T-cell (primary cell): ENCODE results near the gene NCCRP1. TPM values are rescaled to one million over a fixed set of nuclear protein-coding genes. Genes with fewer than 3 reads are reported as not detected.
"Not testable (repeated sequence)": the region's sequence is repeated elsewhere in the genome, so short reads cannot be mapped to it uniquely, and the experiment has no call there.

Source experiments
- ATAC-seq, 4 experiments: fragments of 200-7000 bp in 3 of 4; fragments of 150-1000 bp in 1 of 4; cut with Tn5 transposase; replicated peaks in 1 of 4; 1 replicate in 3 of 4; 2 replicates in 1 of 4; pipeline ENCODE4 v1.10.0; 2021; ENCODE audit warnings: moderate library complexity in 3 of 4, mild to moderate bottlenecking in 2 of 4, moderate number of reproducible peaks in 1 of 4
- CTCF ChIA-PET, 2 donors: fragments of 300-600 bp; sonication (Branson Sonifier 250); formaldehyde crosslinking; loops; one replicate each; lab custom pipeline; 2022; ENCODE audit warnings: antibody characterized with exemption in 2 of 2; lab: Charles Lee
- POLR2A ChIA-PET, 2 donors: fragments of 300-600 bp; sonication (Branson Sonifier 250); formaldehyde crosslinking; loops; one replicate each; lab custom pipeline; 2022; ENCODE audit warnings: antibody characterized with exemption in 2 of 2; lab: Charles Lee
- DNase-seq, 35 experiments: peaks; one replicate each; pipeline versions ENCODE4 v3.0.0 to v3.0.0-alpha.2; 2013 to 2023
- H3K27ac ChIP-seq: one replicate; pipeline ENCODE4 v1.5.1; 2013; ENCODE audit warnings: low read length
- H3K27me3 ChIP-seq, 2 experiments: replicated peaks in 1 of 2; 1 replicate in 1 of 2; 2 replicates in 1 of 2; pipeline versions ENCODE4 v1.6.1 to v1.7.0; 2013; ENCODE audit warnings: low read length in 1 of 2, mixed read lengths in 1 of 2; ENCODE audit not compliant: control insufficient read depth in 2 of 2, insufficient read depth in 2 of 2; ENCODE audit errors: extremely low read depth in 1 of 2
- H3K36me3 ChIP-seq, 2 donors: 1 replicate in 1 of 2; 2 replicates in 1 of 2; pipeline versions ENCODE4 v1.6.1 to v1.7.0; 2013; ENCODE audit warnings: low read length in 1 of 2; ENCODE audit not compliant: control insufficient read depth in 2 of 2, insufficient read depth in 1 of 2; ENCODE audit errors: extremely low read depth in 1 of 2
- H3K4me1 ChIP-seq, 2 experiments: 1 replicate in 1 of 2; 2 replicates in 1 of 2; pipeline versions ENCODE4 v1.6.1 to v1.7.0; 2013; ENCODE audit warnings: low read length in 2 of 2, mixed read lengths in 1 of 2; ENCODE audit not compliant: insufficient read depth in 2 of 2, control insufficient read depth in 1 of 2; ENCODE audit errors: extremely low read depth in 1 of 2
- H3K4me3 ChIP-seq, 2 donors: 1 replicate in 1 of 2; 2 replicates in 1 of 2; pipeline versions ENCODE4 v1.5.1 to v1.7.0; 2013; ENCODE audit warnings: mild to moderate bottlenecking in 2 of 2, low read length in 1 of 2, moderate library complexity in 1 of 2; ENCODE audit not compliant: control insufficient read depth in 1 of 2; ENCODE audit errors: extremely low read depth in 1 of 2
- H3K9me3 ChIP-seq: 2 replicates; pipeline ENCODE4 v1.7.0; 2013
- H3K27ac Mint-ChIP-seq, 2 donors: one replicate each; pipeline ENCODE4 v1.8.0; 2020 to 2021; ENCODE audit warnings: mild to moderate bottlenecking in 2 of 2, mixed read lengths in 2 of 2
- H3K27me3 Mint-ChIP-seq, 2 donors: one replicate each; pipeline ENCODE4 v1.8.0; 2021 to 2022; ENCODE audit warnings: mixed read lengths in 2 of 2
- H3K36me3 Mint-ChIP-seq: one replicate; pipeline ENCODE4 v1.8.0; 2021; ENCODE audit warnings: mixed read lengths
- H3K4me1 Mint-ChIP-seq, 3 donors: one replicate each; pipeline ENCODE4 v1.8.0; 2020 to 2022; ENCODE audit warnings: mixed read lengths in 3 of 3, mild to moderate bottlenecking in 1 of 3
- H3K4me3 Mint-ChIP-seq, 3 donors: one replicate each; pipeline ENCODE4 v1.8.0; 2020 to 2022; ENCODE audit warnings: mild to moderate bottlenecking in 3 of 3, mixed read lengths in 3 of 3, moderate library complexity in 3 of 3
- H3K9me3 Mint-ChIP-seq, 3 donors: one replicate each; pipeline ENCODE4 v1.8.0; 2020 to 2022; ENCODE audit warnings: mixed read lengths in 3 of 3
- WGBS: methylation state at CpG from one replicate; pipeline ENCODE4 v1.1.5; 2013; ENCODE audit warnings: missing lambda C conversion rate; ENCODE audit not compliant: insufficient coverage; 5-methylcytosine and 5-hydroxymethylcytosine counted together
- total RNA-seq, 35 experiments: library from RNA in 6 of 35; stranded (reverse) in 6 of 35; fragments of 120-200 nt in 1 of 35; gene quantifications; one replicate each; pipeline versions ENCODE4 v1.2.1 to v1.2.4 and lab custom pipeline; 2013 to 2026

The NCCRP1 gene
- total RNA-seq, 5 donors from 2014 or later (not counting 1 experiment from before 2014, with no cell fraction given), result 0.23 to 0.46 (median 0.41) TPM; not detected in 2

DNA sequence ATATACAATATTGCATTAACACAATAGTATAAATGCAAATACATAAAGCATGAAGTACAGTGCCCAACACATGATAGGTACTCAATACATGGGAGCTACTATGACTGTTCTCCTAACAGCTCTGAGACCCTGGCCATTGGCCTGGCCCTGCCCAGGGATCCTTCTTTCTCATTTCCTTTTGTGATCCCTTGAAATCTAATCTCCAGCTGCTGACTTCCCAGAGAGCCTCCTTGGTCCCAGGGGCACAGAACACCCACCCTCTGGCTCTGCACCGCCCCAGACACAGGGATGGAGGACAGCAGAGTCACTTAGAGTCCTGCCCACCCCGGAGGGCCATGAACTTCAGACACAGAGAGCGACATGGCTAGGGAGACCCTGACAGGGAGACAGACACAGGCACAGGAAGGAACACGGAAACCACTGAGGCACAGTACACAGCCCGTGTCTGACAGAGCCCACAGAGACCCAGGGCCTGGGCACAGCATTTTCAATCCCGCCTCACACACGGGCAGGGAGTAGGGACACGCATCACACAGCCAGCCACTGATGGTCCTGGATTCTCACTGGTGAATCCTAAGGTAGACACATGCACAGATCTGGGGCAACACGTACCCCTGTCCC, 11.5 kb downstream of the NCCRP1 start:
- H3K36me3 ChIP-seq, result no peaks in the 10 kb centered on the region
- no peak overlapping the region for H3K27ac ChIP-seq
- POLR2A ChIA-PET, result no interaction called here
- no peak overlapping the region for H3K4me3 Mint-ChIP-seq
- no peaks in the 10 kb centered on the region for H3K9me3 Mint-ChIP-seq
- WGBS, result 70% methylated on average over 9 of the region's 9 CpGs
- H3K27ac Mint-ChIP-seq, result no peak overlapping the region
- no peak overlapping the region for H3K4me3 ChIP-seq
- H3K36me3 Mint-ChIP-seq, result no peaks in the 10 kb centered on the region
- no peak for ATAC-seq
- H3K27me3 ChIP-seq, result peaks cover 4 to 32% of the 10 kb centered on the region in 2 experiments
- no peaks in the 10 kb centered on the region for H3K9me3 ChIP-seq
- CTCF ChIA-PET, result no interaction called here
- H3K27me3 Mint-ChIP-seq, result peaks cover 8 to 25% of the 10 kb centered on the region in 2 donors
- DNase-seq, result no peak
- no peaks in the 10 kb centered on the region for H3K4me1 Mint-ChIP-seq
- H3K4me1 ChIP-seq, result no peaks in the 10 kb centered on the region

DNA sequence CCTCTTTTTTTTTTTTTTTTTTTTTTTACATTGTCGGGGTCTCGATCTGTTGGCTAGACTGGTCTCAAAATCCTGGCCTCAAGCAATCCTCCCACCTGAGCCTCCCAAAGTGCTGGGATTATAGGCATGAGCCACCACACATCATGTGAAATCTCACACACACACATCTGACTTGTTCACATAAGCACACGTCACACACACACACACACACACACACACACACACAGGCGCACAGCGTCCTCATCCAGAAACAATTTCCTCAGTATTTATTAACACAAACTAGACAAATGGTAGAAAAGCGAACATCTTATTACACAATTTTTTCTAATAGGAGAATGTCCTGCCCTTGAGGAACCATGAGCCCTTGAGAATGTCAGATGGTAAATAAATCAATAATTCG, 12.4 kb downstream of the NCCRP1 start:
- Histone ChIP-seq H3K9me3 (no peaks in the 10 kb centered on the region), H3K4me3 (no peak overlapping the region), H3K27ac (no peak overlapping the region), H3K36me3 (no peaks in the 10 kb centered on the region), H3K27me3 (peaks cover 4 to 28% of the 10 kb centered on the region in 2 experiments), H3K4me1 (no peaks in the 10 kb centered on the region)
- no peak overlapping the region for H3K27ac Mint-ChIP-seq
- DNase-seq, result no peak
- H3K9me3 Mint-ChIP-seq, result no peaks in the 10 kb centered on the region
- H3K27me3 Mint-ChIP-seq, result peaks cover 5 to 17% of the 10 kb centered on the region in 2 donors
- CTCF ChIA-PET, result interaction anchor here in 1 of 2 donors (0.7 kb wide), 1 partner anchor 325 kb away, joined by 3 read pairs; no protein-coding TSS in a partner anchor
- no peak overlapping the region for H3K4me3 Mint-ChIP-seq
- H3K36me3 Mint-ChIP-seq, result no peaks in the 10 kb centered on the region
- POLR2A ChIA-PET, result no interaction called here
- WGBS, result 69% methylated on average over 4 of the region's 7 CpGs
- no peaks in the 10 kb centered on the region for H3K4me1 Mint-ChIP-seq
- ATAC-seq, result no peak

DNA sequence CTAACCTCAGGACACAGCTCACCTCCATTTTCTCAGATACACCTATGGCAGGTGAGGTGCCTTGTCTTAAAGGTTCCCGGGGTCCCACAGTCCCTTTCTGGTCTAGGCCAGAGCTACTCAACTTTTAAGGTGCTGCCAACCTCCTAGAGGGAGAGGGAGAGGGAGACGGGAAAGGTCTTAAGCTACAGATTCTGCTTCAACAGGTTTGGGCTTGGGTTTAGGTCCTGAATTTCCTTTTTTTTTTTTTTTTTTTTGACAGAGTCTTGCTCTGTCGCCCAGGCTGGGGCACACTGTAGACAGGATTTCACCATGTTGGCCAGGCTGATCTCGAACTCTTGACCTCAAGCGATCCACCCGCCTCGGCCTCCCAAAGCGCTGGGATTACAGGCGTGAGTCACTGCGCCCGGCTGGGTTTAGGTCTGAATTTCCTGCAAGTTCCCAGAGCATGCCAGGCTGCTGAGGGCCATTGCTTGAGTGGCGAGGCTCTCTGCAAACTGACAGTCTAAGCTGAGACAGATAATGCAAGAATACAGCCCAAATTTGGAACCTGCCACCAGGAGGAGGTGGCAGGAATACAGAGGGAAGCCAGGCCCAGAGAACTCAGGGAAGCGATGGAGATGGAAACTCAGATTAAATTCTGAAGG, 15.1 kb downstream of the NCCRP1 start:
- Histone ChIP-seq H3K27me3 (peaks cover 0 to 25% of the 10 kb centered on the region in 2 experiments), H3K36me3 (no peaks in the 10 kb centered on the region), H3K4me1 (no peaks in the 10 kb centered on the region), H3K4me3 (no peak overlapping the region), H3K9me3 (no peaks in the 10 kb centered on the region), H3K27ac (no peak overlapping the region)
- H3K4me3 Mint-ChIP-seq, result no peak overlapping the region
- H3K27ac Mint-ChIP-seq, result no peak overlapping the region
- CTCF ChIA-PET, result interaction anchor here (0.6 to 0.8 kb wide), 3 partner anchors 83 to 116 kb away, joined by 3 to 8 read pairs (median 4); no protein-coding TSS in a partner anchor
- H3K36me3 Mint-ChIP-seq, result no peaks in the 10 kb centered on the region
- H3K9me3 Mint-ChIP-seq, result no peaks in the 10 kb centered on the region
- no peaks in the 10 kb centered on the region for H3K4me1 Mint-ChIP-seq
- WGBS, result 85% methylated on average over 13 of the region's 13 CpGs
- no peak for ATAC-seq
- DNase-seq, result no peak
- peaks cover under 1 to 5% of the 10 kb centered on the region in 2 donors for H3K27me3 Mint-ChIP-seq
- POLR2A ChIA-PET, result no interaction called here

DNA sequence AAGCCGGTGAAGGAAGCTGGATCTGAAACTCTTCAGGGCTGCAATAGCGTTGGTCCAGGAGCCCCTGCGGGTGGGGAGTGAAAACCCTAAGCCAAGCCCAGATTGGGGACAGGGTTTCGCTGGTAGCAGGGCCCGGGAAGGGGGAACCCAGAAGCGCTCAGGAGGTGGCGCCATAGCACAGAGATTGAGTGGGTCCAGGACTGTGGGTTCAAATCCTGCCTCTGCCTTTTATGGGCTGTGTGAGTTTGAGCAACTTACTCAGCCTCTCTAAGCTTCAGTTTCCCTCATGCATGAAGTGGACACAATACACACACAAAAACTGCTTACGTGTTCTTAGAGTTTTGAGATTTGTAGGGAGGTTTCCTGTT, 15.6 kb downstream of the NCCRP1 start:
- no peak overlapping the region for H3K4me3 Mint-ChIP-seq
- no peaks in the 10 kb centered on the region for H3K4me1 Mint-ChIP-seq
- Histone ChIP-seq H3K36me3 (no peaks in the 10 kb centered on the region), H3K4me1 (no peaks in the 10 kb centered on the region), H3K27me3 (peaks cover 0 to 23% of the 10 kb centered on the region in 2 experiments), H3K4me3 (no peak overlapping the region), H3K9me3 (no peaks in the 10 kb centered on the region), H3K27ac (no peak overlapping the region)
- DNase-seq (peak; percentile 12 to 73 (median 43)), ATAC-seq (peak; percentile 71 to 86 (median 80))
- H3K27ac Mint-ChIP-seq, result no peak overlapping the region
- no peaks in the 10 kb centered on the region for H3K9me3 Mint-ChIP-seq
- POLR2A ChIA-PET, result no interaction called here
- CTCF ChIA-PET, result no interaction called here
- WGBS, result 55% methylated on average over 3 of the region's 8 CpGs
- no peaks in the 10 kb centered on the region for H3K36me3 Mint-ChIP-seq
- peaks cover 5 to 10% of the 10 kb centered on the region in 2 donors for H3K27me3 Mint-ChIP-seq

DNA sequence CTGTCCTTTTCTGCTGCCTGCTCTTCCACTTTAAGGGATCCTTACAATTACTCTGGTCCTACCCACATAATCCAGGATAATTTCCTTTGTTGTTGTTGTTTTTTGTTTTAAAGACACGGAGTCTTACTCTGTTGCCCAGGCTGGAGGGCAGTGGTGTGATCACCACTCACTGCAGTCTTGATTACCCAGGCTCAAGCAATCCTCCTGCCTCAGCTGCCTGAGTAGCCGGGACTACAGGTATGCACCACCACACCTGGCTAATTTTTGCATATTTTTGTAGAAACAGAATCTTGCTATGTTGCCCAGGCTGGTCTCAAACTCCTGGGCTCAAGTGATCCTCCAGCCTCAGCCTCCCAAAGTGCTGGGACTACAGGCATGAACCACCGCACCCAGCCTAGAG, 18.6 kb downstream of the NCCRP1 start:
- not testable (repeated sequence) for H3K36me3 ChIP-seq
- H3K27me3 Mint-ChIP-seq, result peaks cover 15 to 17% of the 10 kb centered on the region in 2 donors

DNA sequence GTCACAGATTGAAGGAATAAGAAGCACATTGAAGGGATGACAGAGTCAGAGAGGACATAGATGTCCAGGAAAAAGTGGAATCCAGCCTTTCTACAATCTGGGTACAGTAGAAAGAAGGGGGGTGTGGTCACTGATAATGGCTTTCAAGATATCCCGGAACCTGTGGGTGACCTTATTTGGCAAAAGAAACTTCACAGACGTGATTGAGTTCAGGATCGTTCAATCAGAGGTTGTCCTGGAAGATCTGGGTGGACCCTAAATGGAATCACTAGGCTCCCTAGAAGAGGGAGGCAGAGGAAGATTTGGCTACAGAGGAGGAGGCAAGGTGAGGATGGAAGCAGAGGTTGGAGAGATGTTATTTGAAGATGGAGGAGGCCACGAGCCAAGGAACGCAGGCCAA, 20.3 kb downstream of the NCCRP1 start:
- Mint-ChIP-seq H3K4me1 (no peaks in the 10 kb centered on the region), H3K36me3 (no peaks in the 10 kb centered on the region), H3K4me3 (no peak overlapping the region), H3K27me3 (peaks cover 20 to 25% of the 10 kb centered on the region in 2 donors), H3K27ac (peak overlapping the region in 1 of 2 donors; percentile 25), H3K9me3 (no peaks in the 10 kb centered on the region)
- POLR2A ChIA-PET, result no interaction called here
- no peak for ATAC-seq
- Histone ChIP-seq H3K27ac (no peak overlapping the region), H3K36me3 (no peaks in the 10 kb centered on the region), H3K9me3 (no peaks in the 10 kb centered on the region), H3K27me3 (peaks cover 0 to 36% of the 10 kb centered on the region in 2 experiments), H3K4me1 (no peaks in the 10 kb centered on the region), H3K4me3 (no peak overlapping the region)
- DNase-seq, result no peak
- 90% methylated on average over 3 of the region's 5 CpGs for WGBS
- CTCF ChIA-PET, result no interaction called here

More for the DNA sequence above, 18.6 kb downstream of the NCCRP1 start:
- ATAC-seq, H3K4me1 Mint-ChIP-seq, H3K9me3 ChIP-seq, H3K4me3 ChIP-seq, DNase-seq, H3K27ac Mint-ChIP-seq, H3K4me1 ChIP-seq, H3K4me3 Mint-ChIP-seq, CTCF ChIA-PET, H3K27ac ChIP-seq, H3K9me3 Mint-ChIP-seq, H3K36me3 Mint-ChIP-seq, POLR2A ChIA-PET: not testable (repeated sequence)
- H3K27me3 ChIP-seq, result peaks cover 0 to 40% of the 10 kb centered on the region in 2 experiments
- 92% methylated on average over 2 of the region's 3 CpGs for WGBS
